CD4-positive, alpha-beta T cell (primary cell): ENCODE results near the gene SCD5. TPM values are rescaled to one million over a fixed set of nuclear protein-coding genes. Genes with fewer than 3 reads are reported as not detected.

Source experiments
- ATAC-seq: fragments of 200-7000 bp; cut with Tn5 transposase; one replicate; pipeline ENCODE4 v1.10.0; 2022; ENCODE audit warnings: mild to moderate bottlenecking; ENCODE audit not compliant: poor library complexity
- CTCF ChIA-PET: fragments of 350-600 bp; sonication (Branson Sonifier 250); formaldehyde crosslinking; loops from one replicate; lab custom pipeline; 2021; ENCODE audit warnings: antibody characterized with exemption, inconsistent platforms; lab: Charles Lee
- POLR2A ChIA-PET: fragments of 350-600 bp; sonication (Branson Sonifier 250); formaldehyde crosslinking; loops from one replicate; lab custom pipeline; 2021; ENCODE audit warnings: antibody characterized with exemption, inconsistent platforms; lab: Charles Lee
- DNase-seq, 14 experiments: peaks; one replicate each; pipeline ENCODE4 v3.0.0-alpha.2; 2013 to 2020; ENCODE audit warnings: mixed read lengths in 2 of 14
- H3K27ac ChIP-seq, 2 donors: one replicate each; pipeline versions ENCODE4 v1.5.1 to v1.7.0; 2013; ENCODE audit warnings: low read length in 2 of 2, low read depth in 1 of 2, mild to moderate bottlenecking in 1 of 2
- H3K27me3 ChIP-seq, 2 experiments: 1 replicate in 1 of 2; 2 replicates in 1 of 2; pipeline versions ENCODE4 v1.6.1 to v1.7.0; 2013; ENCODE audit warnings: low read length in 2 of 2, control low read depth in 1 of 2, mild to moderate bottlenecking in 1 of 2, moderate library complexity in 1 of 2; ENCODE audit not compliant: insufficient read depth in 2 of 2, control insufficient read depth in 1 of 2
- H3K36me3 ChIP-seq: one replicate; pipeline ENCODE4 v1.6.1; 2013; ENCODE audit warnings: low read length, control low read depth; ENCODE audit not compliant: insufficient read depth
- H3K4me1 ChIP-seq: one replicate; pipeline ENCODE4 v1.6.1; 2013; ENCODE audit warnings: low read length, control low read depth; ENCODE audit not compliant: insufficient read depth
- H3K4me3 ChIP-seq: one replicate; pipeline ENCODE4 v1.5.1; 2013; ENCODE audit warnings: mild to moderate bottlenecking, low read length, moderate library complexity
- H3K9me3 ChIP-seq, 2 experiments: 1 replicate in 1 of 2; 2 replicates in 1 of 2; pipeline versions ENCODE4 v1.6.1 to v1.7.0; 2013; ENCODE audit warnings: low read length in 2 of 2, mild to moderate bottlenecking in 2 of 2, control low read depth in 1 of 2, moderate library complexity in 1 of 2; ENCODE audit not compliant: control insufficient read depth in 1 of 2, insufficient read depth in 1 of 2
- H3K27ac Mint-ChIP-seq: one replicate; pipeline ENCODE4 v1.8.0; 2020; ENCODE audit warnings: mixed read lengths
- H3K27me3 Mint-ChIP-seq: one replicate; pipeline ENCODE4 v1.8.0; 2021; ENCODE audit warnings: mixed read lengths
- H3K36me3 Mint-ChIP-seq: one replicate; pipeline ENCODE4 v1.8.0; 2021; ENCODE audit warnings: low read depth, mixed read lengths
- H3K4me1 Mint-ChIP-seq: one replicate; pipeline ENCODE4 v1.8.0; 2021; ENCODE audit warnings: low read depth, mixed read lengths
- H3K4me3 Mint-ChIP-seq: one replicate; pipeline ENCODE4 v1.8.0; 2020; ENCODE audit warnings: mild to moderate bottlenecking, mixed read lengths
- H3K9me3 Mint-ChIP-seq: one replicate; pipeline ENCODE4 v1.8.0; 2020; ENCODE audit warnings: mixed read lengths
- CTCF ChIP-seq: fragments of 200-600 bp; IDR thresholded peaks from one replicate; pipeline ENCODE4 v1.8.0; 2022; ENCODE audit warnings: antibody characterized with exemption, mild to moderate bottlenecking
- intact Hi-C, 2 experiments: fragments of 100-400 bp; cut with DNase I in 1 of 2; cut with micrococcal nuclease in 1 of 2; formaldehyde crosslinking; loops; one replicate each; pipeline versions ENCODE4 v1.15.1 to v1.9.0; 2023 to 2025; cut with DNase I, micrococcal nuclease
- total RNA-seq, 174 experiments: library from RNA in 2 of 174; stranded (reverse) in 2 of 174; gene quantifications; one replicate each; pipeline ENCODE4 v1.2.3 and lab custom pipeline; 2021 to 2026

The SCD5 gene
- total RNA-seq, 2 experiments from 2014 or later, result 0.14 to 0.25 TPM

- no peak overlapping the region for H3K27ac Mint-ChIP-seq
- H3K9me3 Mint-ChIP-seq, result no peaks in the 10 kb centered on the region
- Histone ChIP-seq H3K4me3 (no peak overlapping the region), H3K9me3 (no peaks in the 10 kb centered on the region), H3K36me3 (no peaks in the 10 kb centered on the region), H3K27me3 (no peaks in the 10 kb centered on the region), H3K27ac (no peak overlapping the region), H3K4me1 (no peaks in the 10 kb centered on the region)
- ATAC-seq, result no peak
- no peak overlapping the region for H3K4me3 Mint-ChIP-seq
- H3K4me1 Mint-ChIP-seq, result no peaks in the 10 kb centered on the region
- no peak for DNase-seq
- intact Hi-C loops, result no loop called here
- ChIA-PET CTCF (no interaction called here), POLR2A (no interaction called here)
- H3K27me3 Mint-ChIP-seq, result no peaks in the 10 kb centered on the region
- TF ChIP-seq CTCF, result no peak
- H3K36me3 Mint-ChIP-seq, result no peaks in the 10 kb centered on the region
Measured at GRCh38 chr4:82776925-82777542, 21.6 kb downstream of the SCD5 start.

- Histone ChIP-seq H3K4me1 (no peaks in the 10 kb centered on the region), H3K27ac (no peak overlapping the region), H3K4me3 (no peak overlapping the region), H3K9me3 (no peaks in the 10 kb centered on the region), H3K27me3 (no peaks in the 10 kb centered on the region), H3K36me3 (no peaks in the 10 kb centered on the region)
- DNase-seq, result no peak
- POLR2A ChIA-PET, result no interaction called here
- peaks cover 1% of the 10 kb centered on the region for H3K27me3 Mint-ChIP-seq
- H3K4me3 Mint-ChIP-seq, result no peak overlapping the region
- H3K4me1 Mint-ChIP-seq, result no peaks in the 10 kb centered on the region
- no peak for ATAC-seq
- H3K9me3 Mint-ChIP-seq, result no peaks in the 10 kb centered on the region
- intact Hi-C loops, result no loop called here
- no peak overlapping the region for H3K27ac Mint-ChIP-seq
- no peaks in the 10 kb centered on the region for H3K36me3 Mint-ChIP-seq
- CTCF ChIA-PET, result no interaction called here
- TF ChIP-seq CTCF, result no peak
Measured at GRCh38 chr4:82775243-82775642, 23.4 kb downstream of the SCD5 start.

- Mint-ChIP-seq H3K4me3 (no peak overlapping the region), H3K4me1 (no peaks in the 10 kb centered on the region), H3K27me3 (peaks cover 4% of the 10 kb centered on the region), H3K36me3 (no peaks in the 10 kb centered on the region), H3K9me3 (no peaks in the 10 kb centered on the region), H3K27ac (no peak overlapping the region)
- Histone ChIP-seq H3K4me1 (no peaks in the 10 kb centered on the region), H3K27ac (no peak overlapping the region), H3K4me3 (no peak overlapping the region), H3K27me3 (no peaks in the 10 kb centered on the region), H3K36me3 (no peaks in the 10 kb centered on the region), H3K9me3 (no peaks in the 10 kb centered on the region)
- no peak for TF ChIP-seq CTCF
- ATAC-seq (no peak), DNase-seq (no peak)
- intact Hi-C loops, result no loop called here
- POLR2A ChIA-PET, result no interaction called here
- CTCF ChIA-PET, result no interaction called here
Measured at GRCh38 chr4:82774711-82775171, 23.9 kb downstream of the SCD5 start.
